ENCODE measurements around the gene STXBP5. TPM values are rescaled to one million over a fixed set of nuclear protein-coding genes. Genes with fewer than 3 reads are reported as not detected.

Gene STXBP5
- polyA plus RNA-seq = 10 to 100 TPM in 1 of 2 donors, 1 to 10 TPM in 1; 8.6 to 15.2 TPM

- H3K4me1 ChIP-seq (ENCODE audit: control insufficient read depth in 2 of 2, insufficient read depth in 2 of 2, low read length in 1 of 2) = no peaks in the 10 kb centered on the region
- no peaks in the 10 kb centered on the region for H3K36me3 ChIP-seq (ENCODE audit: control insufficient read depth in 2 of 2, insufficient read depth in 2 of 2, low read length in 1 of 2)
- no peaks in the 10 kb centered on the region for H3K27me3 ChIP-seq (ENCODE audit: control insufficient read depth in 1 of 2, insufficient read depth in 2 of 2, low read length in 2 of 2)
- peak within 1 kb of the TSS; percentile 85 to 91 for H3K4me3 ChIP-seq (ENCODE audit: low read depth in 1 of 2, low read length in 2 of 2)
- H3K27ac ChIP-seq (ENCODE audit: low read depth in 2 of 2, low read length in 1 of 2) = peak within 1 kb of the TSS; percentile 99 to 100
- no peaks in the 10 kb centered on the region for H3K9me3 ChIP-seq (ENCODE audit: control insufficient read depth in 2 of 2, insufficient read depth in 1 of 2, low read depth in 1 of 2, low read length in 1 of 2)
- 0% methylated on average over 59 to 85 of the region's 85 CpGs for WGBS, 2 donors
Measured at GRCh38 chr6:147204060-147204785, at the start of gene STXBP5. TSS of gene STXBP5 (plus strand) at chr6:147204417. CDS start at chr6:147204533, 116 bp downstream.

GRCh38 chr6:147154454-147154853, 49.8 kb upstream of the STXBP5 start:
- H3K9me3 ChIP-seq (ENCODE audit: control insufficient read depth in 2 of 2, insufficient read depth in 1 of 2, low read depth in 1 of 2, low read length in 1 of 2) = no peaks in the 10 kb centered on the region
- peak overlapping the region; percentile 4 to 6 for H3K27ac ChIP-seq (ENCODE audit: low read depth in 2 of 2, low read length in 1 of 2)
- no peaks in the 10 kb centered on the region for H3K36me3 ChIP-seq (ENCODE audit: control insufficient read depth in 2 of 2, insufficient read depth in 2 of 2, low read length in 1 of 2)
- 42 to 60% methylated on average over 1 of the region's 1 CpG for WGBS, 2 donors
- H3K27me3 ChIP-seq (ENCODE audit: control insufficient read depth in 1 of 2, insufficient read depth in 2 of 2, low read length in 2 of 2) = no peaks in the 10 kb centered on the region
- H3K4me3 ChIP-seq (ENCODE audit: low read depth in 1 of 2, low read length in 2 of 2) = no peak overlapping the region
- no peaks in the 10 kb centered on the region for H3K4me1 ChIP-seq (ENCODE audit: control insufficient read depth in 2 of 2, insufficient read depth in 2 of 2, low read length in 1 of 2)

- no peaks in the 10 kb centered on the region for H3K36me3 ChIP-seq (ENCODE audit: control insufficient read depth in 2 of 2, insufficient read depth in 2 of 2, low read length in 1 of 2)
- H3K4me1 ChIP-seq (ENCODE audit: control insufficient read depth in 2 of 2, insufficient read depth in 2 of 2, low read length in 1 of 2) = no peaks in the 10 kb centered on the region
- no peaks in the 10 kb centered on the region for H3K9me3 ChIP-seq (ENCODE audit: control insufficient read depth in 2 of 2, insufficient read depth in 1 of 2, low read depth in 1 of 2, low read length in 1 of 2)
- H3K27me3 ChIP-seq (ENCODE audit: control insufficient read depth in 1 of 2, insufficient read depth in 2 of 2, low read length in 2 of 2) = no peaks in the 10 kb centered on the region
- no peak overlapping the region for H3K4me3 ChIP-seq (ENCODE audit: low read depth in 1 of 2, low read length in 2 of 2)
- H3K27ac ChIP-seq (ENCODE audit: low read depth in 2 of 2, low read length in 1 of 2) = no peak overlapping the region
Measured at GRCh38 chr6:147156218-147156617, 48.0 kb upstream of the STXBP5 start.

- Histone ChIP-seq H3K4me3 (ENCODE audit: low read depth in 1 of 2, low read length in 2 of 2) (no peak overlapping the region), H3K4me1 (ENCODE audit: control insufficient read depth in 2 of 2, insufficient read depth in 2 of 2, low read length in 1 of 2) (no peaks in the 10 kb centered on the region), H3K9me3 (ENCODE audit: control insufficient read depth in 2 of 2, insufficient read depth in 1 of 2, low read depth in 1 of 2, low read length in 1 of 2) (no peaks in the 10 kb centered on the region), H3K27ac (ENCODE audit: low read depth in 2 of 2, low read length in 1 of 2) (no peak overlapping the region), H3K27me3 (ENCODE audit: control insufficient read depth in 1 of 2, insufficient read depth in 2 of 2, low read length in 2 of 2) (no peaks in the 10 kb centered on the region), H3K36me3 (ENCODE audit: control insufficient read depth in 2 of 2, insufficient read depth in 2 of 2, low read length in 1 of 2) (no peaks in the 10 kb centered on the region)
- 79 to 84% methylated on average over 4 of the region's 4 CpGs for WGBS, 2 donors
Measured at GRCh38 chr6:147156799-147157382, 47.3 kb upstream of the STXBP5 start.

GRCh38 chr6:147157930-147158329, 46.3 kb upstream of the STXBP5 start:
- H3K27me3 ChIP-seq (ENCODE audit: control insufficient read depth in 1 of 2, insufficient read depth in 2 of 2, low read length in 2 of 2) = no peaks in the 10 kb centered on the region
- no peaks in the 10 kb centered on the region for H3K36me3 ChIP-seq (ENCODE audit: control insufficient read depth in 2 of 2, insufficient read depth in 2 of 2, low read length in 1 of 2)
- no peak overlapping the region for H3K4me3 ChIP-seq (ENCODE audit: low read depth in 1 of 2, low read length in 2 of 2)
- no peaks in the 10 kb centered on the region for H3K9me3 ChIP-seq (ENCODE audit: control insufficient read depth in 2 of 2, insufficient read depth in 1 of 2, low read depth in 1 of 2, low read length in 1 of 2)
- no peak overlapping the region for H3K27ac ChIP-seq (ENCODE audit: low read depth in 2 of 2, low read length in 1 of 2)
- WGBS, 2 donors = 71 to 73% methylated on average over 2 of the region's 2 CpGs
- no peaks in the 10 kb centered on the region for H3K4me1 ChIP-seq (ENCODE audit: control insufficient read depth in 2 of 2, insufficient read depth in 2 of 2, low read length in 1 of 2)

- Histone ChIP-seq H3K9me3 (ENCODE audit: control insufficient read depth in 2 of 2, insufficient read depth in 1 of 2, low read depth in 1 of 2, low read length in 1 of 2) (no peaks in the 10 kb centered on the region), H3K27ac (ENCODE audit: low read depth in 2 of 2, low read length in 1 of 2) (no peak overlapping the region), H3K4me1 (ENCODE audit: control insufficient read depth in 2 of 2, insufficient read depth in 2 of 2, low read length in 1 of 2) (no peaks in the 10 kb centered on the region), H3K36me3 (ENCODE audit: control insufficient read depth in 2 of 2, insufficient read depth in 2 of 2, low read length in 1 of 2) (no peaks in the 10 kb centered on the region), H3K4me3 (ENCODE audit: low read depth in 1 of 2, low read length in 2 of 2) (no peak overlapping the region), H3K27me3 (ENCODE audit: control insufficient read depth in 1 of 2, insufficient read depth in 2 of 2, low read length in 2 of 2) (no peaks in the 10 kb centered on the region)
- 67 to 85% methylated on average over 2 of the region's 2 CpGs for WGBS, 2 donors
Measured at GRCh38 chr6:147158881-147159280, 45.3 kb upstream of the STXBP5 start.

GRCh38 chr6:147159536-147160374, 44.5 kb upstream of the STXBP5 start:
- no peaks in the 10 kb centered on the region for H3K4me1 ChIP-seq (ENCODE audit: control insufficient read depth in 2 of 2, insufficient read depth in 2 of 2, low read length in 1 of 2)
- no peak overlapping the region for H3K4me3 ChIP-seq (ENCODE audit: low read depth in 1 of 2, low read length in 2 of 2)
- no peaks in the 10 kb centered on the region for H3K9me3 ChIP-seq (ENCODE audit: control insufficient read depth in 2 of 2, insufficient read depth in 1 of 2, low read depth in 1 of 2, low read length in 1 of 2)
- 75 to 76% methylated on average over 2 of the region's 2 CpGs for WGBS, 2 donors
- H3K27ac ChIP-seq (ENCODE audit: low read depth in 2 of 2, low read length in 1 of 2) = no peak overlapping the region
- H3K36me3 ChIP-seq (ENCODE audit: control insufficient read depth in 2 of 2, insufficient read depth in 2 of 2, low read length in 1 of 2) = no peaks in the 10 kb centered on the region
- H3K27me3 ChIP-seq (ENCODE audit: control insufficient read depth in 1 of 2, insufficient read depth in 2 of 2, low read length in 2 of 2) = no peaks in the 10 kb centered on the region

- Histone ChIP-seq H3K36me3 (ENCODE audit: control insufficient read depth in 2 of 2, insufficient read depth in 2 of 2, low read length in 1 of 2) (no peaks in the 10 kb centered on the region), H3K27ac (ENCODE audit: low read depth in 2 of 2, low read length in 1 of 2) (no peak overlapping the region), H3K9me3 (ENCODE audit: control insufficient read depth in 2 of 2, insufficient read depth in 1 of 2, low read depth in 1 of 2, low read length in 1 of 2) (no peaks in the 10 kb centered on the region), H3K27me3 (ENCODE audit: control insufficient read depth in 1 of 2, insufficient read depth in 2 of 2, low read length in 2 of 2) (no peaks in the 10 kb centered on the region), H3K4me3 (ENCODE audit: low read depth in 1 of 2, low read length in 2 of 2) (no peak overlapping the region), H3K4me1 (ENCODE audit: control insufficient read depth in 2 of 2, insufficient read depth in 2 of 2, low read length in 1 of 2) (no peaks in the 10 kb centered on the region)
- 81 to 87% methylated on average over 1 of the region's 1 CpG for WGBS, 2 donors
Measured at GRCh38 chr6:147160593-147160992, 43.6 kb upstream of the STXBP5 start.

- Histone ChIP-seq H3K9me3 (ENCODE audit: control insufficient read depth in 2 of 2, insufficient read depth in 1 of 2, low read depth in 1 of 2, low read length in 1 of 2) (no peaks in the 10 kb centered on the region), H3K27me3 (ENCODE audit: control insufficient read depth in 1 of 2, insufficient read depth in 2 of 2, low read length in 2 of 2) (no peaks in the 10 kb centered on the region), H3K4me1 (ENCODE audit: control insufficient read depth in 2 of 2, insufficient read depth in 2 of 2, low read length in 1 of 2) (no peaks in the 10 kb centered on the region), H3K4me3 (ENCODE audit: low read depth in 1 of 2, low read length in 2 of 2) (no peak overlapping the region), H3K36me3 (ENCODE audit: control insufficient read depth in 2 of 2, insufficient read depth in 2 of 2, low read length in 1 of 2) (no peaks in the 10 kb centered on the region), H3K27ac (ENCODE audit: low read depth in 2 of 2, low read length in 1 of 2) (no peak overlapping the region)
- WGBS, 2 donors = 90 to 91% methylated on average over 4 of the region's 4 CpGs
Measured at GRCh38 chr6:147161253-147161973, 42.8 kb upstream of the STXBP5 start.
